Hepatocyte (in vitro differentiated cells): ENCODE measurements around the gene AP2A1. TPM values are rescaled to one million over a fixed set of nuclear protein-coding genes. Genes with fewer than 3 reads are reported as not detected.

Source experiments
- DNase-seq: peaks from one replicate; pipeline ENCODE4 v3.0.0-alpha.2; 2016; ENCODE audit warnings: low spot score
- H2AFZ ChIP-seq: fragments of 200-600 bp; sonication (generic); 2 replicates; pipeline ENCODE4 v1.6.0; 2016; ENCODE audit warnings: antibody characterized with exemption, mild to moderate bottlenecking
- H3K27ac ChIP-seq: fragments of 200-600 bp; sonication (generic); 2 replicates; pipeline ENCODE4 v1.5.1; 2016; ENCODE audit warnings: mild to moderate bottlenecking
- H3K27me3 ChIP-seq: fragments of 200-600 bp; sonication (generic); 2 replicates; pipeline ENCODE4 v1.6.1; 2016
- H3K36me3 ChIP-seq: fragments of 200-600 bp; sonication (generic); replicated peaks from 2 replicates; pipeline ENCODE4 v1.5.1; 2016; ENCODE audit warnings: low read depth; ENCODE audit not compliant: insufficient read depth
- H3K4me1 ChIP-seq: fragments of 200-600 bp; sonication (generic); 2 replicates; pipeline ENCODE4 v1.5.1; 2016; ENCODE audit warnings: mild to moderate bottlenecking, moderate library complexity; ENCODE audit not compliant: insufficient read depth
- H3K4me2 ChIP-seq: fragments of 200-600 bp; sonication (generic); 2 replicates; pipeline ENCODE4 v1.6.0; 2016
- H3K4me3 ChIP-seq: fragments of 200-600 bp; sonication (generic); 2 replicates; pipeline ENCODE4 v1.5.1; 2016; ENCODE audit warnings: mild to moderate bottlenecking
- H3K79me2 ChIP-seq: fragments of 200-600 bp; sonication (generic); 2 replicates; pipeline ENCODE4 v1.6.0; 2017; ENCODE audit warnings: mild to moderate bottlenecking
- H3K9me2 ChIP-seq: fragments of 200-600 bp; sonication (generic); replicated peaks from 2 replicates; pipeline ENCODE4 v1.6.0; 2017; ENCODE audit warnings: mild to moderate bottlenecking; ENCODE audit not compliant: insufficient read depth
- H3K9me3 ChIP-seq: fragments of 200-600 bp; sonication (generic); 2 replicates; pipeline ENCODE4 v1.5.1; 2016; ENCODE audit warnings: low read depth, mild to moderate bottlenecking
- H4K20me1 ChIP-seq: fragments of 200-600 bp; sonication (generic); 2 replicates; pipeline ENCODE4 v1.6.0; 2016; ENCODE audit warnings: mild to moderate bottlenecking; ENCODE audit not compliant: insufficient read depth, poor library complexity, severe bottlenecking
- EZH2 ChIP-seq: fragments of 200-600 bp; sonication (generic); IDR thresholded peaks from 2 replicates; pipeline ENCODE4 v1.6.1; 2016; ENCODE audit warnings: antibody characterized with exemption, mild to moderate bottlenecking, borderline replicate concordance
- EZH2phosphoT487 ChIP-seq: fragments of 200-600 bp; sonication (generic); IDR thresholded peaks from one replicate; pipeline ENCODE4 v1.6.1; 2018; ENCODE audit warnings: antibody characterized with exemption, mild to moderate bottlenecking, low read depth, moderate library complexity; ENCODE audit not compliant: unreplicated experiment, severe bottlenecking
- WGBS: methylation state at CpG from one replicate; pipeline ENCODE4 v1.1.6; 2016; ENCODE audit warnings: low lambda C conversion rate; ENCODE audit errors: missing lambda C conversion rate; 5-methylcytosine and 5-hydroxymethylcytosine counted together
- polyA plus RNA-seq: library from polyadenylated mRNA; unstranded; fragments of >200 nt; fragmentation: Nextera tagmentation; extraction: Ambion mirVana; gene quantifications from 2 replicates; pipeline ENCODE4 v1.2.1, GENCODE V29; 2016
- total RNA-seq: library from RNA; depleted of rRNA; stranded (reverse); fragments of >200 nt; gene quantifications from 2 replicates; pipeline ENCODE4 v1.2.3, GENCODE V29; 2014
- TF ChIP-seq, protein P1 (sequence below): fragments of 200-600 bp; sonication (generic); IDR thresholded peaks from 2 replicates; pipeline ENCODE4 v1.5.1; 2016; ENCODE audit warnings: antibody characterized with exemption, mild to moderate bottlenecking; ENCODE audit not compliant: poor library complexity

The AP2A1 gene
- total and polyA plus RNA-seq, 2 experiments from 2014 or later, result 62.1 to 64.8 TPM

DNA sequence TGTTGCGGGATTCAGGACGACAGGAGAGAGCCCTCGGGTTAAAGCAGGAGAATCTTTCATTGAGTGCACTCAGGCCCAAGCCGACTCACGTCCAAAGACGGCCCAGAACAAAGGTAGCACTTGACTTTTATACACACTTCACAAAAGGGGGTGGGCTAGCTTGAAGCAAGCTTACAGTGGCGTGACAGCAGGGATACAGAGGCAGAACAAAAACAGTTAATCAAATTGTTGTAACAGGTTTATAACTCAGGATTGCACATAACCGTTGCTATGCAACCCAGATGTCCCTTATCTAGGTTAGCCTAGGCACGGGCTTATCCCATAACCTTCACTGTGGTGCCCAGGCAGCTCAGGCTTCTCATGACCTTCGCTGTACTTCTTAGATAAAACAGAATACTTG lies 53.3 kb downstream of the AP2A1 start:
- H3K4me3 ChIP-seq, result no peak overlapping the region
- no peaks in the 10 kb centered on the region for H3K36me3 ChIP-seq
- H3K4me1 ChIP-seq, result peaks cover 19% of the 10 kb centered on the region
- H3K79me2 ChIP-seq, result peaks cover 66% of the 10 kb centered on the region
- TF ChIP-seq, protein P1, sequence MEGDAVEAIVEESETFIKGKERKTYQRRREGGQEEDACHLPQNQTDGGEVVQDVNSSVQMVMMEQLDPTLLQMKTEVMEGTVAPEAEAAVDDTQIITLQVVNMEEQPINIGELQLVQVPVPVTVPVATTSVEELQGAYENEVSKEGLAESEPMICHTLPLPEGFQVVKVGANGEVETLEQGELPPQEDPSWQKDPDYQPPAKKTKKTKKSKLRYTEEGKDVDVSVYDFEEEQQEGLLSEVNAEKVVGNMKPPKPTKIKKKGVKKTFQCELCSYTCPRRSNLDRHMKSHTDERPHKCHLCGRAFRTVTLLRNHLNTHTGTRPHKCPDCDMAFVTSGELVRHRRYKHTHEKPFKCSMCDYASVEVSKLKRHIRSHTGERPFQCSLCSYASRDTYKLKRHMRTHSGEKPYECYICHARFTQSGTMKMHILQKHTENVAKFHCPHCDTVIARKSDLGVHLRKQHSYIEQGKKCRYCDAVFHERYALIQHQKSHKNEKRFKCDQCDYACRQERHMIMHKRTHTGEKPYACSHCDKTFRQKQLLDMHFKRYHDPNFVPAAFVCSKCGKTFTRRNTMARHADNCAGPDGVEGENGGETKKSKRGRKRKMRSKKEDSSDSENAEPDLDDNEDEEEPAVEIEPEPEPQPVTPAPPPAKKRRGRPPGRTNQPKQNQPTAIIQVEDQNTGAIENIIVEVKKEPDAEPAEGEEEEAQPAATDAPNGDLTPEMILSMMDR, result no peak
- TF ChIP-seq EZH2phosphoT487 (no peak), EZH2 (no peak)
- peak overlapping the region; percentile 97 for H3K27ac ChIP-seq
- 38% methylated on average over 10 of the region's 10 CpGs for WGBS
- no peaks in the 10 kb centered on the region for H3K9me2 ChIP-seq
- H2AFZ ChIP-seq, result no peak overlapping the region
- peak; percentile 79 for DNase-seq
- no peaks in the 10 kb centered on the region for H3K9me3 ChIP-seq
- H4K20me1 ChIP-seq, result peaks cover 9% of the 10 kb centered on the region
- H3K4me2 ChIP-seq, result peak overlapping the region; percentile 73
- no peaks in the 10 kb centered on the region for H3K27me3 ChIP-seq

DNA sequence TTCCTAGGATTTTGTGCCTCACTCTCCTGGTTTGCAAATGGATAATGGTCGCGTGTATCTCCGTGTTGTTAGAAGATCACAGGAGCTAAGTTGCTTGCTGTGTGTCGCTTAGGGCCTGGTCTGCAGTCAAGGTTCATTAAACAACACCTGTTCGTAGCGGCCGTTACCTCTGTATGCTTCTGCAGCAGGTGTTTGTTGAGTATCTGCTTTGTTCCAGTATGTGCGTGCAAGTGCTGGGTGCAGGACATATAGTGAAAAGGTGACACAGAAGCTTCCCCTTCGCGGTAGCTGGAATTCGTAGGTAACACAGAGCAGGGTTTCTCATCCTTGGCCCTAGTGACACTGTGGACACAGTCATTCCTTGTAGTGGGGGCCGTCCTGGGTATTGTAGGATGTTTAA lies 56.7 kb downstream of the AP2A1 start:
- H3K36me3 ChIP-seq, result no peaks in the 10 kb centered on the region
- no peak overlapping the region for H2AFZ ChIP-seq
- H3K4me2 ChIP-seq, result no peak overlapping the region
- DNase-seq, result no peak
- no peak overlapping the region for H3K4me3 ChIP-seq
- H3K9me3 ChIP-seq, result no peaks in the 10 kb centered on the region
- TF ChIP-seq, protein P1, result no peak
- no peak for TF ChIP-seq EZH2
- TF ChIP-seq EZH2phosphoT487, result no peak
- WGBS, result 98% methylated on average over 12 of the region's 12 CpGs
- H3K9me2 ChIP-seq, result no peaks in the 10 kb centered on the region
- H3K4me1 ChIP-seq, result peaks cover 19% of the 10 kb centered on the region
- H3K79me2 ChIP-seq, result peaks cover 87% of the 10 kb centered on the region
- H3K27ac ChIP-seq, result no peak overlapping the region
- H4K20me1 ChIP-seq, result peaks cover 35% of the 10 kb centered on the region
- H3K27me3 ChIP-seq, result no peaks in the 10 kb centered on the region

DNA sequence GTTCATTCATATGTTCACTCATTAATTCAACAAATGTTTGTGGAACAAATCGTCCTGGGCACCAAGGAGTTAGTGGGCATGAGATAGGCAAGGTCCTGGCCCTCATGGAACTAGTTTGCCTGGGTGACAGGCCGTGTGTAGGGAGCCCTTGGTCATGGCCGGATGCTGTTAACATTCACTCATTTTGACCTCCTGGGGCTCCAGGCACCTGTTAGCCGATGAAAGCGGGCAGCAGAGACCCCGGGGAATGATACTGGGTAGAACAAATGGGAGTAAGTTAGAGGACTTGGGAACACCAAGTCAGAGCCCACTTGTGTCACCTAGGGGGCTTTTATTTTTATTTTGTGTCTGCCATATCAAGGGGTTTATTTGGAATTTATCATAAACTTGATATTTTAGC lies 57.9 kb downstream of the AP2A1 start:
- no peaks in the 10 kb centered on the region for H3K9me2 ChIP-seq
- H3K27ac ChIP-seq, result no peak overlapping the region
- TF ChIP-seq EZH2, result no peak
- TF ChIP-seq EZH2phosphoT487, result no peak
- TF ChIP-seq, protein P1, result no peak
- H3K4me3 ChIP-seq, result no peak overlapping the region
- no peak overlapping the region for H3K4me2 ChIP-seq
- 98% methylated on average over 6 of the region's 6 CpGs for whole genome bisulfite sequencing
- no peaks in the 10 kb centered on the region for H3K36me3 ChIP-seq
- no peaks in the 10 kb centered on the region for H3K9me3 ChIP-seq
- peaks cover 11% of the 10 kb centered on the region for H3K4me1 ChIP-seq
- H3K27me3 ChIP-seq, result no peaks in the 10 kb centered on the region
- DNase-seq, result no peak
- H3K79me2 ChIP-seq, result peaks cover 75% of the 10 kb centered on the region
- no peak overlapping the region for H2AFZ ChIP-seq
- peaks cover 36% of the 10 kb centered on the region for H4K20me1 ChIP-seq

DNA sequence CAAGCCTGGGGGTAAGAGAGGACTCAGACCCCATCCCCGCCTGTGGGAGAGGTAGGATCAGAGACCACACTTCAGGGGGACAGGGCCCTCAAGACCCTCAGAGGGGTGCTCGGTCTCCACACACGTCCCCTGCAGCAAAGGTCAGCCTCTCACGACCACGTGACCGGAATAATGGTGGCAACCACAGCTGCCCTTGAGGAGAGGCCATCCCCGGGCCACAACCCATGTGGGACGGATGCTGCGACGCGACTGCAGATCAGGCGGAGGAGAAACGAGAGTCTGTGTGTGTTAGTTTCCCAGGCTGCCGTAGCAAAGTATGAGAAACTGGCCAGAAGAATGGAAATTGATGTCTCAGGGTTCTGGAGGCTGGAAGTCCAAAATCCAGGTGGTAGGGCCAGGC lies 60.2 kb downstream of the AP2A1 start:
- Histone ChIP-seq H3K4me3 (no peak overlapping the region), H3K27ac (no peak overlapping the region), H3K4me2 (no peak overlapping the region), H3K36me3 (no peaks in the 10 kb centered on the region), H3K27me3 (no peaks in the 10 kb centered on the region), H2AFZ (no peak overlapping the region), H4K20me1 (peaks cover 36% of the 10 kb centered on the region), H3K9me2 (no peaks in the 10 kb centered on the region), H3K9me3 (no peaks in the 10 kb centered on the region), H3K4me1 (no peaks in the 10 kb centered on the region), H3K79me2 (peaks cover 54% of the 10 kb centered on the region)
- WGBS, result 97% methylated on average over 14 of the region's 14 CpGs
- no peak for TF ChIP-seq EZH2phosphoT487
- no peak for TF ChIP-seq EZH2
- TF ChIP-seq, protein P1, result no peak
- no peak for DNase-seq
